CD4-positive, alpha-beta T cell treated with Interleukin-4 for 1 hour (primary cell): ENCODE results near the gene CSF1.

Source experiments
- DNase-seq, 2 donors: peaks; one replicate each; pipeline ENCODE4 v3.0.0-alpha.2; 2020 to 2022

CSF1 gene

GRCh38 chr1:109901524-109902145 lies 9.0 kb upstream of the CSF1 start:
- peak in 1 of 2 donors; percentile 46 for DNase-seq

GRCh38 chr1:109902204-109902985 lies 8.3 kb upstream of the CSF1 start:
- DNase-seq, result no peak

GRCh38 chr1:109903376-109903930 lies 7.2 kb upstream of the CSF1 start:
- no peak for DNase-seq

GRCh38 chr1:109904105-109904817 lies 6.4 kb upstream of the CSF1 start:
- DNase-seq, result no peak

DNA sequence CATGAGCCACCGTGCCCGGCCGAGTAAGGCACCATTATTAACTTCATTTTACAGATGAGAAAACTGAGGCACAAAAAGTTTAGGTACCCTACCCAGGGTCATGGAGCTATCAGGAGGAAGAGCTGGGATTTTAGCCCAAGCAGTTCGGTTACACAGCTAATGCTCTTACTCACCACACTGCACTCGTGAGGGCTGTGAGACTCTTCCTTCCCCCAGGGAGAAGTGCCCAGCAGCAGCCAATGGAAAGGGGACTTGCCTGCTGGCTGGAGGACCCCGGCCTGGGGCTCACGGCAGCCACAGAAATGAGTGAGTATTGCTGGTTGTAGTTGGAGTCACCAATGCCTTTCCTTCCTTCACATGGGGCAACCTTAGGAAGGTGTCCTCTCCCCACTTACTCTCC lies 5.2 kb upstream of the CSF1 start:
- DNase-seq, result no peak

DNA sequence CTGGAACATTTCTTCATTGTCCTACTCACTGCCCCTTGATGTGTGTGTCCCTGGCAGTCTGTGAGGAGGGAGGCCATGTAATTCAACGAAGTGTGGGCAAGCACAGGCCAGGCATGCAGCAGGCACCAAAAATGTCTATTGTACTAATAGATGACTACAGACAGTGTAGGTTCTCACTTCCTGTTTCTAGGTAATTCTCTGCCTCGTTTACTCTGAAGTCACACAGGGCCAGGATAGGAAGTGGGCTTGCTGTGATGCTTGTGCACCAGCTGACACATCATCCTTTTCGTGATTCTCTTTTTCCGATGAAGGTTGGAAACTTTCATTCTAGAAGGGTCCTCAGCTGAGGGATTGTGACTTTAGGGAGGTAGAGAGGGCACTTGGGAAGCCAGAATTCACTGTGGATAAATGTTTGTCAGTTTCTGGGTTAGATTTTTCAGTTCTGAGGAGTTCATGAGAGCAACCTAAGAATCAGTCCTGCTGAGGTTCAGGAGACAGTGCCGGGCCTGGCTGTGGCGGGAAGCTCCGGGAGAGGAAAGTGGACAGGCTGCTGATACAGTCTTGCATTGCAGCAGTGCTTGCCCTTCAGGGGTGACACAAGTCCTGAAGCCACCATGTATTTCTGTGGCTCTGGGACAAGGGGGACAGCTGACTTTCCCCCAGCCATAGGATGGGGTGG lies 4.3 kb upstream of the CSF1 start:
- DNase-seq, result peak; percentile 80 to 86

DNA sequence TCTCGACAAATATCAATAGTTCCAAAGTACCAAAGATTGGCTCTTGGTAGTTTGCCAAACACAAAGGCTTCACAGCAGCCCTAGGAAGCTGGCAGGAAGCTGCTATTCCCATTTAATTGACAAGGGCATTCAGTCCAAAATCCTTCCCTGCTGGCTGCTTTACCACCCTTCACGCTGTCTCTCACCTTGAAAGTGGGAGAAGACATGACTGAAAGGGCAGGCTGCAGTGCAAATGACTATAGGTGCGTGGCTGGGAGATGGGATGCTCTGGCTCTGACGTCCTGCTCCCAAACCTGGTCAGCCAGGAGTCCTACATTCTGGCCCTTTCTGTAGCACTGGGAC lies 3.8 kb upstream of the CSF1 start:
- no peak for DNase-seq

DNA sequence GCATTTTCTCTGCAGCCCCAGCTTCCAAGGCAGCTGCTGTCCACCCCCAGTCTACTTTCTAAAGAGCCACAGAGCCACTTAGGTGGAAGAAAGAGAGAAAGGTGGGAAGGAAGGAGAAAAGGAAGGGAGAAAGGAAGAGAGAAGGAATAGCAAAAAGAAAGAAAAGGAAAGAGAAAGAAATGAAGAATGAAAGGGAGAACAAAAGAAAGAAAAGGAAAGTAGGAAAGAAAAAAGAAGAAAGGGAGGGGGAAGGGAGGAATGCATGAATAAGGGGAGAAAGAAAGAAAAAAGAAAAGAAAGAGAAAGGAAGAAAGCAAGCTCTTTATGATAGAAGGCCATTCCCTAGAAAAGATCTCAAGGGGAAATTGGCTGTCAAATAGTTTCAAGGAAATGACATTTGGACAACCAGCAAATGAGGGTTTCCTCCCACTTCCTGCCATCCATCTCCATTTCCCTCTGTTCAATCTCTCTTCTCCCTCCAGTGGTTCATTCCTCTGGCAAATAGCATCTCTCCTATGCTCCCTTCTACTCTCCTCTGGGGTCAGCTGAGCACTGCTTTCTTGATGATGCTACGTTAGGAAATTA lies 3.4 kb upstream of the CSF1 start:
- no peak for DNase-seq

GRCh38 chr1:109908836-109909235 lies 1.8 kb upstream of the CSF1 start:
- DNase-seq, result no peak

DNA sequence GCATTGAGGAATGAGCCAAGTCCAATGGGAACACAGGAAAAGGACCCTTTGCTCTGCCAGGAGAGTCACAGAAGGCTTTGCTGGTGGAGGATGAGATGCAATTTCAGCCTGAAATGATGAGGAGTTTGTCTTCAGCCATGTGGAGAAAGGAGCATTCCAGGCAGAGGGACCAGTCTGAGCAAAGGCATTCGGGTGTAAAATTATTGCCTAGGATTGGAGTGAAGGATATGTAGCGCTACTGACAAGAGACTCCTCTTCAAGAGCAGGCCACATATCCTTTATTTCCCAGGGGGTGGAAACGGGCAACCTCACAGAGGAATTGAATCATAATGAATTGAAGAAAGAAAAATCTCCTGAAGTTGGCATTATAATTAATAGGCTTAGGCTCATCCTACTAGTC lies 1.1 kb upstream of the CSF1 start:
- DNase-seq, result no peak

GRCh38 chr1:109910963-109911798 lies 532 bp downstream of the CSF1 start:
- peak in 1 of 2 donors; percentile 30 for DNase-seq

DNA sequence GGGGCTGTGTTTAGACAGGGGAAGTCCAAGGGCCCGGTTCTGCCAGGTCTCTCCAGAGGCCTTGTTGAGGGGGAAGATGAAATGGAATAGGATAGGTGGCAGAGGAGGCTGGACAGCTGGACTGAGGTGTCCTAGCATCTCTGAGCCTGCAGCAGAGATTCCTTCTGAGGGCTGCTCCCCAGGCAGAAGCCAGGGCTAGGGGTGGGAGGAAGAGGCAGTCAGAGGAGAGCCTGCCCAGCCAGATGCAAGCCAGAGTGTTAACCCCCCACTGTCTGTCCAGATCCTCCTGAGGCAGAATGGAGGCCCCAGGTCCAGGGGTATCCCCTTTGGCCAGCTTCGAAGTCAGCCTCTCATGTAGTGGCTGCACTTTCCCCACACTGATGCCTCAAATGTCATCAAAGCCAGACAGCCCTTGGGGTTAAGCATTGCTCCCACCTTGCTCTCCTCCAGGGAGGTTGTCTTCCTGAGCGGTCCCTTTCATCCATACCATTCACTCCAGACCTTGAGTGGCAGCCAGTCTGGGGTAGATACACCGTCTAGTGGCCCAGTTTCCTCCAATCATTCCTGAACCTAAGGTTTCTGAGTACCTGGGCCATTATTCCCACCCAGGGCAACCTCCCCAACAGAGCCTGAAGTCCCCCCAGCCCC lies 1.7 kb downstream of the CSF1 start:
- DNase-seq, result no peak

DNA sequence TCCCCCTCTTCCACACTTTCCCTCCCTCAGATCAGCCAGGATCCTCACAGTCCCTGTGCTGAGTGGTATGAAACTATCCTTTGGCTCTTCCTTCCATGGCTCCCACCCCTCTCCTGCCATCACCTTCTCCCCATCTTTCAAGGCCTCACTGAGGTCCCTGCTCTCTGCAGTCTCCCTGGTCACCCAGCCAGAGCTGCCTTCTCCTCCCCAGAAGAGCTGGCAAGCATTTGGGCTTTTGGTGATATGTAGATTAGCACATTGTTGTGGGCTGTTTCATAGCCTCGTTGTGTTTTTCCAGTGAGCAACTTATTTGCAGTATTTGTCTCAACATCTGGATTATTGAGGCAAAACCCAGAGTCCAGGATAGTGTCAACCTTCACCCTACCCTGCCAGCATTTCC lies 2.2 kb downstream of the CSF1 start:
- no peak for DNase-seq

- DNase-seq, result no peak
These were observed 2.8 kb downstream of the CSF1 start for GRCh38 chr1:109913360-109913879.

DNA sequence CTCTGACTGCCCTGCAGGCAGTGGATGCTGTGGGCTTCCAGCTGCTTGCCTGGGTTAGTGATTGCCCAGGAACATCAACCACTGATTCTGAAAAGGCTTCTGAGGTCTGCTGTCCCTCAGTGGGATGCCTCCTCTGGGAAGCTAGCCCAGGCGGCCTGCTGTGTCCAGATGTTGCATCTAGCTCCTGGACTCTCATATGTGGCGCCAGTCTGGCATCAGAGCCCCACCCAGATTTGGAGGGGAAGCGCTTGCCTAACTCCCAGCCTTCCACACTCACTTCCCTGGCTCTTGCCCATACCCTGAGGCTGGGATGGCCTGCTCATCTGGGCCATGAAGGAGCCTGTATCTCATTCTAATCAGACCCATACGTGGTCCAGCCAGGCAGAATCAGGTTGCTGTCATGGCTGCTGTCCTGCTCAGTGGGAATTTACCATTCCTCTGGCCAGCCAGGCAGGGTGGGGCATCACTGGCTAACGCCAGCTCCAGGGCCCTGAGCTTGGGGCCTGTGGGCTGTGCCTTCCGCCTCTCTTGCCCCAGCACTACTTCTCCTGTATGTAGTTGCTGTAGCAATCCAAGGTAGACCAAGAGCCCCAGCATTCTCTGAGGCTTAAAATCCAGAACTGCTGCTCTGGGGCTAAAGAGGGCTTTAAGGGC lies 4.1 kb downstream of the CSF1 start:
- no peak for DNase-seq

GRCh38 chr1:109917051-109917767 lies 6.6 kb downstream of the CSF1 start:
- DNase-seq, result no peak

GRCh38 chr1:109917768-109918606 lies 7.3 kb downstream of the CSF1 start:
- no peak for DNase-seq

DNA sequence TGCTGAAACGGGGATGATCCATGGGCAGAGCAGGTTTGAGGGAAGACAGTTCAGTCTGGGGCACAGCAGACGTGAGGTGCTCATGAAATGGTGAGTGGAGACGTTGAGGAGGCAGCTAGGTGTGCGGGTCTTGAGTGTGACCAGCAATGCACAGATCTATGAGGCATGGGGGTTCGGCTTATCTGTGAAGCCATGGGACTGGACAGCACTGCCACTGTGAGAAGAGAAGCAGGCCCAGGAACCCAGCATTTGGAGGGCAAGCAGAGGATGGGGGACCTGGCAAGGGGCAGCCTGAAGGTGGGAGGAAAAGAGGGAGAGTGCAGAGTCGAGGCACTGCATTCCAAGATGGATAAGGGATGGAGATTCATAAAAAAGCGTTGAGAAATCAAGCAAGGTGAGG lies 8.0 kb downstream of the CSF1 start:
- no peak for DNase-seq

- no peak for DNase-seq
These were observed 8.7 kb downstream of the CSF1 start for GRCh38 chr1:109919303-109919702.
